GM12878 (cell line): ENCODE measurements around the gene PPP3CB. TPM values are rescaled to one million over a fixed set of nuclear protein-coding genes. Genes with fewer than 3 reads are reported as not detected.
A peak's percentile ranks its signal among the peaks of the same experiment; 100 is the strongest.
"Not testable (repeated sequence)": the region's sequence is repeated elsewhere in the genome, so short reads cannot be mapped to it uniquely, and the experiment has no call there.

Source experiments
- ATAC-seq: fragments of 200-7000 bp; cut with Tn5 transposase; 3 replicates; pipeline ENCODE4 v1.9.1; 2020; ENCODE audit warnings: mild to moderate bottlenecking, moderate library complexity
- BruUV-seq: library from RNA; stranded (reverse); fragments of 400-500 nt; replicated peaks from 2 replicates; lab custom pipeline; 2021; lab: Mats Ljungman, UMichigan
- CTCF ChIA-PET: fragments of 300-600 bp; sonication (Branson Sonifier 250); formaldehyde crosslinking; extraction: SDS; loops from one replicate; lab custom pipeline; 2021; ENCODE audit warnings: inconsistent platforms; lab: Yijun Ruan, JAX
- POLR2A ChIA-PET: fragments of 350-600 bp; formaldehyde crosslinking; extraction: SDS; loops from one replicate; lab custom pipeline; 2021; ENCODE audit warnings: inconsistent platforms; lab: Charles Lee
- RAD21 ChIA-PET: fragments of 300-600 bp; sonication (Branson Sonifier 250); formaldehyde crosslinking; loops from one replicate; lab custom pipeline; 2023; ENCODE audit warnings: antibody characterized with exemption; ENCODE audit not compliant: unreplicated experiment; lab: Charles Lee
- SMC1A ChIA-PET: fragments of 300-600 bp; sonication (Branson Sonifier 250); formaldehyde crosslinking; loops from one replicate; lab custom pipeline; 2023; ENCODE audit not compliant: unreplicated experiment, uncharacterized antibody; lab: Charles Lee
- DNase-seq: peaks from one replicate; pipeline ENCODE4 v3.0.0-alpha.2; 2011; ENCODE audit warnings: low read depth, low spot score
- FAIRE-seq: peaks from 3 replicates; lab custom pipeline; 2011; peaks lifted over from hg19 to GRCh38; lab: Jason Lieb, UNC
- H2AFZ ChIP-seq: 2 replicates; pipeline ENCODE4 v1.6.0; 2011; ENCODE audit warnings: low read depth, low read length, control low read depth; ENCODE audit not compliant: control insufficient read depth
- H3K27ac ChIP-seq: 2 replicates; pipeline ENCODE4 v1.5.1; 2011; ENCODE audit warnings: control low read depth; ENCODE audit not compliant: control insufficient read depth, insufficient read depth
- H3K27me3 ChIP-seq, 2 experiments: replicated peaks in 1 of 2; 2 replicates each; pipeline versions ENCODE4 v1.6.0 to v1.6.1; 2011; ENCODE audit warnings: low read length in 1 of 2; ENCODE audit not compliant: control insufficient read depth in 2 of 2, insufficient read depth in 2 of 2
- H3K36me3 ChIP-seq, 2 experiments: 2 replicates each; pipeline ENCODE4 v1.5.1; 2011; ENCODE audit warnings: low read length in 1 of 2; ENCODE audit not compliant: control insufficient read depth in 2 of 2, insufficient read depth in 2 of 2
- H3K4me1 ChIP-seq: 2 replicates; pipeline ENCODE4 v1.6.1; 2011; ENCODE audit warnings: mild to moderate bottlenecking, low read length, moderate library complexity, mixed read lengths; ENCODE audit not compliant: control insufficient read depth, insufficient read depth
- H3K4me2 ChIP-seq: 2 replicates; pipeline ENCODE4 v1.6.0; 2011; ENCODE audit warnings: control low read depth; ENCODE audit not compliant: control insufficient read depth, insufficient read depth
- H3K4me3 ChIP-seq: fragments of 200-600 bp; sonication (generic); 2 replicates; pipeline ENCODE4 v1.5.1; 2016
- H3K79me2 ChIP-seq: 2 replicates; pipeline ENCODE4 v1.6.0; 2011; ENCODE audit warnings: low read length; ENCODE audit not compliant: control insufficient read depth, insufficient read depth
- H3K9ac ChIP-seq: 2 replicates; pipeline ENCODE4 v1.8.0; 2011; ENCODE audit warnings: low read length, control low read depth, mixed read lengths; ENCODE audit not compliant: control insufficient read depth, insufficient read depth
- H3K9me3 ChIP-seq: replicated peaks from 3 replicates; pipeline ENCODE4 v1.5.1; 2011; ENCODE audit warnings: mild to moderate bottlenecking, low read length; ENCODE audit not compliant: control insufficient read depth, insufficient read depth
- H4K20me1 ChIP-seq: 2 replicates; pipeline ENCODE4 v1.6.0; 2011; ENCODE audit not compliant: control insufficient read depth, insufficient read depth
- SIN3A ChIP-seq: IDR thresholded peaks from 2 replicates; pipeline ENCODE4 v1.6.1; 2012; ENCODE audit warnings: low read depth, low read length, improper control_type of control experiment
- WGBS: methylation state at CpG from one replicate; pipeline ENCODE4 v1.1.6; 2016; ENCODE audit warnings: low lambda C conversion rate; ENCODE audit not compliant: insufficient replicate concordance, insufficient coverage; ENCODE audit errors: missing lambda C conversion rate; 5-methylcytosine and 5-hydroxymethylcytosine counted together
- in situ Hi-C: fragments of 300-500 bp; cut with MboI; formaldehyde crosslinking; loops from 9 replicates; pipeline ENCODE4 v1.14.3; 2018; ENCODE audit warnings: mixed read lengths
- intact Hi-C: fragments of 100-400 bp; cut with micrococcal nuclease; formaldehyde crosslinking; loops from one replicate; pipeline ENCODE4 v1.14.2; 2022; ENCODE audit not compliant: unreplicated experiment
- polyA plus RNA-seq, 11 experiments: library from polyadenylated mRNA; depleted of rRNA in 4 of 11; unstranded in 6 of 11; stranded (reverse) in 5 of 11; fragments of >200 nt; fragmentation: Nextera tagmentation in 4 of 11; fragmentation: Illumina TruSeq in 1 of 11; extraction: Ambion mirVana in 4 of 11; extraction: Trizol in 1 of 11; gene quantifications; 1 replicate in 1 of 11; 2 replicates in 10 of 11; pipeline versions ENCODE4 v1.2.1 to v1.2.3, GENCODE V29; 2011 to 2016; ENCODE audit warnings: inconsistent platforms in 2 of 11, missing spikeins in 2 of 11, low read depth in 1 of 11
- total RNA-seq, 4 experiments: library from RNA; depleted of rRNA in 3 of 4; stranded (reverse); fragments of >200 nt in 3 of 4; fragmentation: Illumina TruSeq in 1 of 4; extraction: Trizol in 1 of 4; gene quantifications; 2 replicates each; pipeline versions ENCODE4 v1.2.1 to v1.2.3, GENCODE V29; 2013 to 2021
- TF ChIP-seq, protein P1 (sequence below), 3 experiments: IDR thresholded peaks in 2 of 3; conservative IDR thresholded peaks in 1 of 3; 2 replicates each; pipeline ENCODE4 v1.5.1; 2011; ENCODE audit warnings: low read depth in 3 of 3, low read length in 3 of 3, mild to moderate bottlenecking in 3 of 3, control low read depth in 2 of 3, moderate library complexity in 2 of 3, inconsistent platforms in 1 of 3, mixed read lengths in 1 of 3; ENCODE audit not compliant: control insufficient read depth in 2 of 3, insufficient read depth in 1 of 3; ENCODE audit errors: extremely low read depth in 1 of 3

PPP3CB gene
- total and polyA plus RNA-seq, 10 of the 15 experiments (the other 5 are each of a cell fraction or from before 2014, with no cell fraction given) = 11.4 to 46.4 (median 19.3) TPM

GRCh38 chr10:73398024-73398423, 97.8 kb downstream of the PPP3CB start:
- TF ChIP-seq, protein P1, sequence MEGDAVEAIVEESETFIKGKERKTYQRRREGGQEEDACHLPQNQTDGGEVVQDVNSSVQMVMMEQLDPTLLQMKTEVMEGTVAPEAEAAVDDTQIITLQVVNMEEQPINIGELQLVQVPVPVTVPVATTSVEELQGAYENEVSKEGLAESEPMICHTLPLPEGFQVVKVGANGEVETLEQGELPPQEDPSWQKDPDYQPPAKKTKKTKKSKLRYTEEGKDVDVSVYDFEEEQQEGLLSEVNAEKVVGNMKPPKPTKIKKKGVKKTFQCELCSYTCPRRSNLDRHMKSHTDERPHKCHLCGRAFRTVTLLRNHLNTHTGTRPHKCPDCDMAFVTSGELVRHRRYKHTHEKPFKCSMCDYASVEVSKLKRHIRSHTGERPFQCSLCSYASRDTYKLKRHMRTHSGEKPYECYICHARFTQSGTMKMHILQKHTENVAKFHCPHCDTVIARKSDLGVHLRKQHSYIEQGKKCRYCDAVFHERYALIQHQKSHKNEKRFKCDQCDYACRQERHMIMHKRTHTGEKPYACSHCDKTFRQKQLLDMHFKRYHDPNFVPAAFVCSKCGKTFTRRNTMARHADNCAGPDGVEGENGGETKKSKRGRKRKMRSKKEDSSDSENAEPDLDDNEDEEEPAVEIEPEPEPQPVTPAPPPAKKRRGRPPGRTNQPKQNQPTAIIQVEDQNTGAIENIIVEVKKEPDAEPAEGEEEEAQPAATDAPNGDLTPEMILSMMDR (IDR thresholded peaks at IDR 0.05 in 2 of 3, conservative IDR thresholded peaks at IDR 0.05 in 1 of 3; ENCODE audit: control insufficient read depth in 2 of 3, extremely low read depth in 1 of 3, insufficient read depth in 1 of 3, low read depth in 3 of 3, low read length in 3 of 3) = peak in 2 of 3 experiments; percentile 6 to 20; a peak in 1 of 6 replicates
- TF ChIP-seq SIN3A = no peak
- in situ Hi-C loops (no loop called here), intact Hi-C loops (no loop called here)
- WGBS = 98% methylated on average over 6 of the region's 6 CpGs
- no peaks in the 10 kb centered on the region for H4K20me1 ChIP-seq
- no peak for DNase-seq
- SMC1A ChIA-PET = interaction anchor here (0.6 to 1.3 kb wide), 2 partner anchors 14 to 41 kb away, joined by 3 read pairs; no protein-coding TSS in a partner anchor
- no peak for FAIRE-seq
- H3K4me2 ChIP-seq = no peak overlapping the region
- no peak for ATAC-seq
- H3K9ac ChIP-seq = no peak overlapping the region
- no peak overlapping the region for H3K4me3 ChIP-seq
- POLR2A ChIA-PET = no interaction called here
- no peaks in the 10 kb centered on the region for H3K27me3 ChIP-seq
- H2AFZ ChIP-seq = no peak overlapping the region
- H3K79me2 ChIP-seq = peaks cover 10% of the 10 kb centered on the region
- no peak overlapping the region for H3K27ac ChIP-seq
- H3K4me1 ChIP-seq = no peaks in the 10 kb centered on the region
- no TSS peak for BruUV-seq
- RAD21 ChIA-PET = no interaction called here
- CTCF ChIA-PET = interaction anchor here (0.6 to 1.0 kb wide), 3 partner anchors 9 to 134 kb away, joined by 3 read pairs; no protein-coding TSS in a partner anchor
- H3K9me3 ChIP-seq = no peaks in the 10 kb centered on the region; the same call in 2 of the 3 replicates
- peaks cover 4 to 23% of the 10 kb centered on the region in 2 experiments for H3K36me3 ChIP-seq

GRCh38 chr10:73394325-73394724, 101.5 kb downstream of the PPP3CB start:
- CTCF ChIA-PET, POLR2A ChIA-PET, H3K4me2 ChIP-seq, H4K20me1 ChIP-seq, DNase-seq, FAIRE-seq, BruUV-seq, in situ Hi-C loops, H3K27me3 ChIP-seq, H3K4me3 ChIP-seq, H2AFZ ChIP-seq, RAD21 ChIA-PET, SMC1A ChIA-PET, H3K9me3 ChIP-seq, H3K9ac ChIP-seq, H3K27ac ChIP-seq, ATAC-seq, H3K4me1 ChIP-seq, intact Hi-C loops, H3K79me2 ChIP-seq: not testable (repeated sequence)
- 96% methylated on average over 3 of the region's 4 CpGs for WGBS
- H3K36me3 ChIP-seq = peaks cover 4 to 25% of the 10 kb centered on the region in 2 experiments
